GM21576 (cell line): Measurements from ENCODE around the gene SLC46A3.
A peak's percentile ranks its signal among the peaks of the same experiment; 100 is the strongest.
"Not testable (repeated sequence)": the region's sequence is repeated elsewhere in the genome, so short reads cannot be mapped to it uniquely, and the experiment has no call there.

Source experiments
- ATAC-seq: cut with Tn5 transposase; IDR thresholded peaks from one replicate; pipeline ENCODE4 v1.9.1; 2021; ENCODE audit warnings: mild to moderate bottlenecking, moderate library complexity; ENCODE audit not compliant: unreplicated experiment

The SLC46A3 gene

DNA sequence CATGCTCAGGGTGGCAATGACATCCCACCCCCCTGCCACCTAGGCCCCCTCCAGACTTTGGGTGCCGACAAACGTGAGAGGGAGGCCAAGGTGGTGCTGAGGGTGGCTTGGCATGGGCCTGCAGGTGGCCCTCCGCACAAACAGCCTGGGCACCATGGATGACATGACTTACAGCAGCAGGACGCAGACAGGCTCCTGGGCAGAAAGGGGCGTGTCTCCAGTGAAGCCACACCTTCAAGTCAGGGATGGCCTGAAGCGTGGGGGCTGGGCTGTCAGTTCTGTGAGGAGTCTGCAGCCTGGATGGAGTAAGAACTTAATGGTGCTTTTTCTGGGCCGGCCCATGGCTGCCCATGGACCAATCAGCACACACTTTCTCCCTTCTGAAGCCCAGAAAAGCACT is 34.5 kb downstream of the SLC46A3 start:
- ATAC-seq, result no peak

DNA sequence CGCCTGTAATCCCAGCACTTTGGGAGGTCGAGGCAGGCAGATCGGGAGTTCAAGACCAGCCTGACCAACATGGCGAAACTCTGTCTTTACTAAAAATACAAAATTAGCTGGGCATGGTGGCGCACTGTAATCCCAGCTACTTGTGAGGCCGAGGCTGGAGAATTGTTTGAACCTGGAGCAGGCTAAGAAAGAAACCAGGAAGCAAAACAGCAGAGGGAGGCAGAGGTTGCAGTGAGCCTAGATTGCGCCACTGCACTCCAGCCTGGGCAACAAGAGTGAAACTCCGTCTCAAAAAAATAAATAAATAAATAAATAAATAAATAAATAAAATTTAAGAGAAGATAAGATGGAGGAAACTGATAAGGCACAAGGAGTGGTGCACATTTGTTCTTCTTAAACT is 35.6 kb downstream of the SLC46A3 start:
- ATAC-seq, result not testable (repeated sequence)

DNA sequence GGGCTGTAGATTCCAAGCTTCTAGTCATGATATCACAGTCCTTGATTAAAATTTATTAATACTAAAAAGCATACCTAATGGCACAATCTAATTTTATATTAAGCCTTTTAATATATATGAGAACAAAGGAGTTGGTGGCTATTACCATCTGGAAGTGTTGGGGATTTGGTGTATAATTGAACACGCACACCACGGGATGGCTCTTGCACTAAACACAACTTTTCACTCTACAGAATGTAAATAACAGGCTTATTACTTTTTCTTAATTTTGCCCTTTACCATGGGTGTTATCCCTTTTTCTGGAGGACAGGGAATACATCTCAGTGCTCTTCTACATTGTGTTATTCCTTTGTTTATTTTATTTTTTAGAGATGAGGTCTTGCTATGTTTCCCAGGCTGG is 38.2 kb downstream of the SLC46A3 start:
- no peak for ATAC-seq

DNA sequence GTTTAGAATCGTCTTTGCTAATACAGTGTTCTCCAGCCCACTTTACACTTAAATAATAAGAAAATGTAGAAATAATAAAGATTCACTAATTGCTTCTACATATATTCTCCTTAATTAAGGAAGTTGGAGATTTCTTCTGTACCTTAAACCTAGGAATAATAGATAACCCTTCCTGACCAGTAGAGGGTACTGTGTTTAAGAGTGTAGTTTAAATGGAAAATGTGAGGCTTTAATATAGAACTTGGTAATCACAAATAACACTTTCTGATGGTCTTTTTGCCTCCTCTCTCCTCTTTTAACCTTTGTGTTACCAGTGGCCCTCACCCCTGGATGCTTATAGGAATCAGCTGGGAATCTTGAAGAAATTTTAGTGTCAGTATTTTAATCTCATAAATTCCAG is 39.1 kb downstream of the SLC46A3 start:
- no peak for ATAC-seq

DNA sequence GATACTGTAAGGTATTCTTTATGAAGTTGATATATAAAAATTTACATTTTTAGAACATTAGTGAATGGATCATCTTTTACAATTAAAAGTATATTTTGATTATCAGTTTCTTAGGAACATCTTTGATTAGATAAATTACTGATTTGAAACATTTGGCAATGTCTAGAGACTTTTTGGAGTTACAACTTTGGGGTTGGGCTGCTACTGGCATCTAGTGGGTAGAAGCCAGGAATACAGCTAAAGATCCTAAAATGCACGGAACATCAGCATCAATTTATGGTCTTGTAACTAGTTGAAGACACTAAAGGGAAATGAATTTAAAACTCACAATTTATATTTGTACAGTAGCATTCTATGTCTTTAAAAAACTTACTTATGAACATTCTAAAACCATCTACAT is 40.0 kb downstream of the SLC46A3 start:
- ATAC-seq, result no peak

DNA sequence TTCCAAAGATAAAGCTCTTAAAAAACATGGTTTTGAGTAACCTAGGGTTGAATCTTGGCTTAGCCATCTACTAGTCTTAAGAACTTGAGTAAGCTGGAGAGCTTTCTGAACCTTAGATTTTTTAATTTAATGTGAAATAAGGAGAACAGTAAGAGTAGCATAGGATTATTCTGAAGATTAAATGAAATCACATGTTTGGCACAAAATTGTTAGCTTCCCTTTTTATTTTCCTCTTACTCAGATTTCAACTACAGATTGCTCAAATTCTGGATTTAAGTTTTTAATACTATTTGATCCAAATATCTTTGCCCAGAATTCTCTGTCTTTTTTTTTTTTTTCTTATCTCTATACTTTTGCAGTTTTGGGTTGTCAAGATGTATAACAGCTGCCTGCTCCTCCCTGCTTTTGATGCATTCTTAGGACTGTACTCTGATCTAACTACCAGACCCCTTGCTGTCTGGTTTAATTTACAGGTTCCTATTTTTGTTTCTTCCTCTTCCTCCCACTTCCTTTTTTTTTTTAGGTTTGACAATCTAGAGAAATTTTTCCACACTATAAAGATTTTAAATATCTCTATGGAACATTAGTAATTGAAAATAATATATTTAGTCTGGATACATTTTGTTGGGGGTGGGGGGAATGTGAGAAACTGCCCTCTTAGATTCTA is 47.5 kb downstream of the SLC46A3 start:
- ATAC-seq, result no peak

DNA sequence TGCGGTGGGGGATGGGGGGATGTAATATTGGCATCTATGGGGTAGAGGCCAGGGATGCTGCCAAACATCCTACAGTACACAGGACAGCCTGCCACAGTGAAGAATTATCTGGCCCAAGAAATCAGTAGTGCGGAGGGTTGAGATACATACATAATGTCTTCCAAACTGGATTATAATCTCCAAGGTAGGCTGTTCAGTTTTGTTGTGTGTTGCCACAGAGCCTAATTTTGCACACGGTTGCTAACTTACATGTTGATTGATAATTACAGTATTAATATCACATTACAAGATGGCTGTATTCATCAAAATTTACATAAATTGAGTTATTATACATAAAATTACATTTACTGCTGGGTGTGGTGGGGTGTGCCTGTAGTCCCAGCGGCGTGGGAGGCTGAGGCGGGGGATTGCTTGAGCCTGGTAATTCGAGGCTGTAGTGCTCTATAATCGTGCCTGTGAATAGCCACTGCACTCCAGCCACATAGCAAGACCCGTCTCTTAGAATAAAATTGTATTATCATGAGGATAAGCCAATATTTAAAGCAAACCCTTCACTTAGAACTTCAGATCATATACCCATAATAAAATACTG is 51.8 kb downstream of the SLC46A3 start:
- ATAC-seq, result no peak

DNA sequence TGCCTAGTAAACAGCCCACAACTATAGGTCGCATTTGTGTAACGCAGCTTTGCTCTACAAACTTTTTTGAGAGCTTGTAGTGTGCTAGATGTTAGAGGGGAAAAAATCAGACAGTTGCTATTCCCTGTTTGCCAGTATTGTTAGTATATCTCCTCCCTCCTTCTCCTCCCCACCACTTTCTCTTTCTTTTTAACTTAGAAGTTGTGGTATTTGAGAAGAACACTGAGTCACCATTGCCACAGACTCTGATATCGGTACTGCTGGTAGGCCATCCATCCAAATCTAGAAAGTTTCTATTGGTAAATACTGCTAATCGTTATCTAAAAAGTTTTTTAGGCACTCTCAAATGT is 59.2 kb downstream of the SLC46A3 start:
- peak; percentile 19 for ATAC-seq

DNA sequence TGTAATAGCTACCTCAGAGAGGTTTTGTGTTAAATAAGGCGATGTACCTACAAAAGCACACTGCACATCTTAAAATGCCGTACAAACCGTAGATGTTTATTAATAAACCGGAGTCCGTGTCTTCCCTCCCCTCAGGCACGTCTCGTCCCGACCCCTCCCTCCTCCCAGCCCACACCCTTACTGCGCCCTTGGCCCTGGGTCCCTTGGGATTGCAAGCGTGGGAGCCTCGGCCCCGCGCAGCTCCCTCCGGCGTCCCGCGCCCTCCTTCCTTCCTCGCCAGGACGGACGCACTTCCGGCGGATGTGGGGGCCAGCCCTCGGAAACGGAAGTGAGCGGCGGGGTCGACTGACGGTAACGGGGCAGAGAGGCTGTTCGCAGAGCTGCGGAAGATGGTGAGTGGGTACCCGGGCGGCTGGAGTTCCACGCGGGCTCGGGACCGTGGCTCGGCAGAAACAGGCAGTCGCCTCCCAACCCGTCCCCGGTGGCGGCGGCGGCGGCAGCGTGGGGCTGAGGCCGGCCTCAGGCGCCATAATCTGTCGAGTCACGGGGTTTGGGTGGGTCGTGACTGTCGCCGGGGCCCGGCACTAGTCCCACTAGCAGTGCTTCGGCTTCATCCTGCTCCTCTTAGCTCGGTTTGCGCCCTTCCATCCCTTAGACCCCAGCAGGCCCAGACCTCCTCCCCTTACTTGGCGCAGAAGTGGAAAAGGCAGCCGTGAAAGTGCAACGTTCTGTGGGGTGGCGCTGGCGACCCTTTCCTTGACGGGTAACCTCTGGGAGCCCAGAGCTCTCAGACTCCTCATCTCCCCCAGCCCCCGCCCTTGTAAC is 59.8 kb downstream of the SLC46A3 start, which contains the start of gene POMP:
TSS of gene POMP (plus strand) at position 335 of the 825 bp plus-strand sequence. CDS start at position 390, 55 bp downstream.
- ATAC-seq, result peak; percentile 87

DNA sequence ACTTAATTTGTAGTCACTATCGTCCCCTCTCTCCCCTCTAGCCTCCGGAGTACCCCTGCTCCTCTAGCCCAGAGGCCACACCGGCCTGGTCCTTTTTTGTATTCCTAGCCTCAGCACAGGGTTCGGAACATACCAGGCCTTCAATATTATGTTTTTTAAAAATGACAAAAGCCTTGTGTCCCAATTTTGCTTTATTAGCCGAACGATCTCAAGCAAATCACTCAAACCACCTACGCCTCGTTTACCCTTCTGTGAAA is 60.3 kb downstream of the SLC46A3 start:
- ATAC-seq, result no peak

DNA sequence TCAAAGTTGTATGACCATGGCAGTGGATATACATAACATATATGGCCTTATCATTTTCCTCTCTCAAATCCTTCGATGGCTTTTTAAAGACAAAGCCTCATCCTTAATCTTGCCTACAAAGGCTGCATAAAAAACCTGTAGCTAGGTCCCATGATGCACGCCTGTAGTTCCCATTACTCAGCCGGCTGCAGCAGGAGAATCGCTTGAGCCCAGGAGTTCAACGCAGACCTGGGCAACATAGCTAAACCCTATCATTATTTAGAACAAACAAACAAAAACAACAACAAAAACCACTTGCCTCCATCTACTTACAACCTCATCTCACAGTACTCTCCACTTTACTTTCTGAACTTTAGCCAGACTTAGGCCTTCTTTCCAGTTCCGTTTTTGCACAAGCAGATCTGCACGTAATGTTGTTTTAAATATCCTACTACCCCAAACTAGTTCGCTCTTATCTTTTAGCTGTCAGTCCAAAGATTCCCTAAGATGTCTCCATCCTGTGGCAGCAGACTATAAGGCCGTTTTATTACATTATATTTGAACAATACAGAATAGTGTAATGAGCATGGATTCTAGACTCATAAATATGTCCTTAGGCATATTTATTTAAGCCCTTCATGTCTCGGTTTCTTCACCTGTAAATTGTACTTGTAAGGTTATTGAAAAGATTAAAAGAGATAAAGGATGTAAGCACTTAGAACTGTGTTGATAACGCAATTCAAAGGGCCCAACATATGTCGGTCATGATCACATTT is 60.8 kb downstream of the SLC46A3 start:
- ATAC-seq, result no peak

DNA sequence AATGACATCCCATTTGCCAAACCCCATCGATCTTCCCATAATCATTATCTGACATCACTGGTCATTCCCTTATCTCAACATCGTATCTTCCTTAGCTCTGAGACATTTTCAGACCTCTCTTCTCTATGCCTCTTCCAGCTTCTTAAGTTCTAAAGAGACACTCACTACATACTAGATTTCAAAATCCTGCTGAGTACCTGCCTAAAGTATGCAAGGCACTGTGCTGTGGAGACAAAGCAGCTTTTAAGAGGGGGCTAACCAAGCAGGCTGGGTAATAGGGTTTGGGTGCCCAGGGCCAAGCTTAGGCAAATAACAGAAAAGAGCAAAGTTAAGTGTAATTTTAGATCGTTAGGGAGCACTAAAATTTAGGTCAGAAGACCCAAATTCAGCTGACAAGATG is 63.2 kb downstream of the SLC46A3 start:
- no peak for ATAC-seq

DNA sequence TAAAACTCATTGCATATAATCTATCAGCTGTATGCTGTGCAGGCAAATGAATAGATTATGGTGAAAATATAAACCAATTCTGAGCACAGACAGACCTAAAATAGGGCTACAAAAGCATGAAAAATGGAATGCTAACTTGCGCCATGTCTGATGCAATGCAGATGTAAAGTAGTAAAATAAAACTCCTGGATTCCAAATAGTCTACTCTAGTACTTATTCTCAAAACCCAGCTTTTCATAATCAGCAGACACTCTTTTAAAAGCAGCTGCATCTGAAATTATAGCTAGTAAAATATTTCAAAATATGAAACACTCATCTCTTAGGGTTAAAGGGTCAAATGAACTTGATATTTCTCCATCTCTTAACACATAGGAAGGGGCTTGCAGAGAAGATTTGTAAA is 64.5 kb downstream of the SLC46A3 start:
- ATAC-seq, result no peak

DNA sequence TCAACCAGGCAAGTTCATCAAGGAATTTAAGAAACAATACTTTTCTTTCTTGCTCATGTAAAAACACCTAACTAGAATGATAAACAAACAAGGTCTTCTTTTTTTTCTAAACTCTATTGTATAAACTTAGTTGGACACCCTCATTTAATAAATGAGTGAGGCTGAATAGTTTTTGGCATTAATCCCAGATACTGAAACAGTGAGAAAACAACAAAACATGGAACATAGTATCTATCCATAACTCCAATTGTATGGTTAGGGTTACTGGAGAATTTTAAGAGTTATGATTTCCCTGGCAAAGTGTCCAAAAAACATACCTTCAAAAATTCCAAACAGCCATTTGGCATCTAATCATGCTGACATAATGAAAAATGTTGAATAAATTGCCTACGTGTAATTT is 65.7 kb downstream of the SLC46A3 start:
- no peak for ATAC-seq

DNA sequence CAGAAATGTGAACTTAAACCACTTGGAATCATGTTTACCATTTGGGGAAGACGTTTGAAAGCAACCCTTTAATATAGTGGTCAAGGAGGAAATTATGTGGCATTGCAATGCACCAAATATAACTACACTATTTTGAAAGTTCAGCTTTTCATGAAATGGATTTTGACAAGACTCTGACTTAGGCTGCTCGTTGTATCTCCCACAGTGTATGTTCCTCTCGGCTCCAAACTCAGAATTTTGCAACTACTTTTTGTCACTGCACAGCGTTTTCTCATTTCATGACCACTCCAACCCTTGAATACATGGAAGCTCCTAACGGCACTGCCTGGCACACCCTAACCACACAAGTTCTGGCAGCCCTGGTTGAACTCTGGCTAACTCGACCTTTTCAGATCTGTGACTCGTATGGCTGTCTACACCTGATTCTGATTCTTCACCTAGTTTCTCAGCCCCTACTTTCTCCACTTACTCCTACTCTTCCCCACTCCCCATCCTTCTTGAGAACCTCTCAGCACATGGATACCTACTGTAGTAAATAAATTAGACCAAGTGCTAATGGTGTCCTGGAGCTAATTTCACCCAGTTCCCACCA is 66.9 kb downstream of the SLC46A3 start:
- ATAC-seq, result no peak

DNA sequence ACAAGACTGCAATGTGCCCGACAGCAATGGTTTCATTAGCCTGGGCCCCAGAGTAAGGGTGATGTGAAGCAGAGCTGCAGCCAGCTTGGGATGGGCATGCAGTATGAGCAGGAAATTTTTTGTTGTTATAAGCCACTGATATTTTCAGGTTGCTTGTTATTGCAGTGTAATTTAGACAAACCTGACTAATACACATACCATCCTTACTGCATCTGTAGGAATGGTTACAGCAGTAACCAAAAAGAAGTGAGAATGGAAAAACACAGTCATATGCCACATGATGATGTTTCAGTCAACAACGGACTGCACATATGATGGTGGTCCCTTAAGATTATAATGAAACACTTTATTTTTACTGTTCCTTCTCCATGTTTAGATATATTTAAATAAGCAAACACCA is 68.5 kb downstream of the SLC46A3 start:
- ATAC-seq, result peak; percentile 55
